ENCODE measurements around the gene ZCCHC7.
"Not testable (repeated sequence)": the region's sequence is repeated elsewhere in the genome, so short reads cannot be mapped to it uniquely, and the experiment has no call there.

The ZCCHC7 gene

DNA sequence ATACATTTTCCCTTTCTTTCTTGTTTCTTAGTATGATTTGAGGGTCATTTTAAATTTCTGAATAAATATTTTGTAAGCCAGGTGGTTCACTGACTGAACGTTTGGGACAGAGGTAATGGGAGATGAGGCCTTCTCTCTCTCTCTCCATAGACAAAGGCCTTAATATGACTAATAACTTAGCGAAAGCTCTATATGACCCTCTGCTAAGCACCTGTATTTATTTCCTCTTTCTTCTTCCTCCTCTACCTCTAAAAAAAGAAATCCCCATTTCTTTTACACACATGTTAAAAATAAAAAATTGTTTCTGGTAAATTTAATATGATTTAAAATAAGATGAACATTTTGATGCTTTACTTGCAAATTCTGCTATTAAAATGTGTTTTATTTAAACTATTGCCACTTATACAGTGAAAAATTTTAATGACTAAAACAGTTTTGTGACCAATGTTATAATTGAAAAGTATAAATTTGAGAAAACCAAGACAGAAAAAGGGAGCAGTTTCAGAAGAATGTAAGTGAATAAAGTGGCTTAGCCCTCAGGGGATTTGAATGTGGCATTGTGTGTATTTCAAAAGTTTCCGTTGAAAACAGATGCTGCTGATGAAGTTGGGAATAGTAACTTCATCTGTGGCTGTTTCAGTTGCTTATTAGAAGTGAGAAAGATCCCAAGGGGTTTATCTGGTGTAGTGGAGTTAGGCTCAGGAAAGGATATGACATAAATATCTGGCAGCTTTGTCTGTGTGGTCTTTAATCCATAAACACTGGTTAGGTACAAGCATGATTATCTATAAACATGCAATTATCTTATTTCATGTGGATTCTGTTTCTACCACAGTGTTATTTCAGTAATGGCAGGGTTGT lies 173.5 kb downstream of the ZCCHC7 start:
- no peak for DNase-seq (ENCODE audit: low read depth)

DNA sequence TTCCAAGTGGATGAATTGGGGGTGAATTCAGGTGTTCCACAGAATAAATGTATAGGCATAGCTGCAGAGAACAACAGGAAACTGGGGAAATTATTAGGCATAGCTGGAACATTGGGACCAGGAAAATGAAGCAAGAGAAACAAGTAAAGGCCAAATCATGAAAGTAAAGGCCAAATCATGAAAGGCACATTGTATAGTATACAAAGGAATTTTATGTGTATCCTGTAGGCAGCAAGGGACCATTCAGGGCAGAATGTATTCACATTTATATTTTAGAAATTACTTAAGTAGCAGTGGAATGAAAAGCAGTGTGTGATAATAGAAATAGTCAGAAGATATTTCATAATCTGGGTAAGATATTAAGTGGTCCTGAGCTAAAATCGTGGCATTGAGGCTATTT lies 174.8 kb downstream of the ZCCHC7 start:
- DNase-seq (ENCODE audit: low read depth) = no peak

DNA sequence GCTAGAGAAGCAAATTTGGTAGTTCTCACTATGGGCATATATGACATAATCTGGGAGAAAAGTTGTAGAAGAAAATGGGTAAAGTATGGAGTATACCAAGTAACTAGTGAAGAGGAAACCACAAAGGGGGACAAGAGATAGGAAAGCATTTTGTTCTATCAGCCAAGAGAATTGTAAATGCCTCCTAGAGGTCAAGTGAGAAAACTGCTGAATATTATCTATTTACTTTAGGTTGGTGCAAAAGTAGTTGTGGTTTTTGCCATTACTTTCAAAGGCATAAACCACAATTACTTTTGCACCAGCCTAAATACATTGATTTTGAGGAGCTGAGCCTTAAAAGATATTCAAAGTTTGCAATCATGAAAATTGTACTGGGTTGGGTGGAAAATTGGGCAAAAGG lies 175.4 kb downstream of the ZCCHC7 start:
- DNase-seq (ENCODE audit: low read depth) = no peak

DNA sequence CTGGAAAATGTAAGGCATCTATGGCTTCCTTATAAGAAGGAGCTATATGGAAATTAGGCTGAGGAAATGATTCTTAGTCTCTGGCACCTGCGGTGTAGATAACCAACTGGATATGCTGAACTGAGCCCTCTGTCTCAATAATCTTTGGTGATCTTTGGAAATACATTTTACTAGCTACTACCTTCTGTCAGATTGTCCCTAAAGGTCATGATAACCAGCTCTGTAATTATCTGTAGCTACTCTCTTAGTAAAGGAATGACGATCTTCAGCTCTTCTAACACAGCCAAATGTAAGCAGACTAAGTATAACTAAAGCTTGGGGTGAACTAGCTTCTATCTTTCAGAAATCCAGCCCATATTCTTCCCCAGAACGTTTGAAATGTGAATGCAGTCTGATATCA lies 177.2 kb downstream of the ZCCHC7 start:
- DNase-seq (ENCODE audit: low read depth) = no peak

DNA sequence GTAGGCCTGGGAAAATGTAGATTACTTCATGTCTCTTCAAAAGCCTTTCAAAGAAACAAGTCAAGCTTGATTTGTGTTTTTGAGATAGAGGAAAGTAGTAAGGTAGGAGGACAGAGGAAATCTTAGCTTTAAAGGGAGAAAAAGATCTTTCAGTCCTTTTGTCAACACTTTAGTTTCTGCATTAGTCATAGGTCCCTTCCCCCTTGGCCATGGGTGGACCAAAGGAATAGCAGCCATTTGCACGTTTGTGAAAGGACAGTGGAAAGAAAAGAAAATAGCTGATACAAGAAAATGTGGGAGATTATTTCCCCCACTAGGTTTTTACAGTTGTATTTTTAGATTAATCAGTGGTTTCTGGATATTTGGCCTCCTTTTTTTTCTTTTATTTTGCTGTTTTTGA lies 180.2 kb downstream of the ZCCHC7 start:
- no peak for DNase-seq (ENCODE audit: low read depth)

DNA sequence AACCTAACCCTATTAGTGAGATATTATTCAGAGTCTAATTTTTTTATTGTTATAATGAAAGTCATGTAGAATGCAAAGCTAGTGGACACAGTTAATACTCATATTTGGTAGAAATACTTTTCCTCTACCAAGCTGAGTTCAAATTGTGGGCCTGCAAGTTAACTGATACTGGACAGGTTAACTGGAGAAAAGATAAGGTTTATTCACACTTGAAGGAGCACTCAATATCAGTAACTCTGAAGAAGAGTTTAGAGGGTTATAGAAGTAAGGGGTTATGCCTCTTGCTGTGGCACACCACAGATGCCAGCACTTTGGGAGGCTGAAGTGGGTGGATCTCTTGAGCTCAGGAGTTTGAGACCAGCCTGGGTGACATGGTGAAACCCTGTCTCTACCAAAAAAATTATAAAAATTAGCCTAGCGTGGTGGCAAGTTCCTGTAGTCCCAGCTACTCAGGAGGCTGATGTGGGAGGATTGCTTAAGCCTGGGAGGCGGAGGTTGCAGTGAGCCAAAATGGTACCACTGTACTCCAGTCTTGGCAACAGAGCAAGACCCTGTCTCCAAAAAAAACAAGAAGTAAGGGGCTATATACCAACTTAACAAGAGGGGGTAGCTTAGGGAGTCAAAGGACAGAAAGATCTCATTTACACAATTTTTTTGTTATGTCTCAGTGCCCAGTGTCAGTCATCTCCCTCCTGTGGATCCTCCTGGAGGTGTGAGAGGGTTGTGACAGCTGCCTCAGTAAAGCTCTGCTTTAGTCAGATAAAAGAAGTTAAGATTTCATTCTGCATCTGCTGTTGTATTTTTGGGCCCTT lies 180.9 kb downstream of the ZCCHC7 start:
- DNase-seq (ENCODE audit: low read depth) = no peak

DNA sequence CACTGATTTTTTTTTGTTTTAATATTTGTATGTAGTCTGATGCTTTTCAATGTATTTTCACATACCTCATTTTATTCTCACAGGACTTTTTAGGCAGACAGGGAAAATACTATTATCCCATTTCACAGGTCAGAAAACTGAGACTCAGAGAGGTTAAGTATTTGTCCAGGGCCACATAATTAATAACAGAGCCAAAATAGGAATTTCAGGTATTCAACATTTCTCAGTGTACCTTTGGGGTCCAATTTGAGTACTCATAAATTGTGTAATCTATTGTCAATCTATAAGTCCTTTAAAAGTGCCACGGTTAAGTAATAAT lies 181.4 kb downstream of the ZCCHC7 start:
- DNase-seq (ENCODE audit: low read depth) = no peak

DNA sequence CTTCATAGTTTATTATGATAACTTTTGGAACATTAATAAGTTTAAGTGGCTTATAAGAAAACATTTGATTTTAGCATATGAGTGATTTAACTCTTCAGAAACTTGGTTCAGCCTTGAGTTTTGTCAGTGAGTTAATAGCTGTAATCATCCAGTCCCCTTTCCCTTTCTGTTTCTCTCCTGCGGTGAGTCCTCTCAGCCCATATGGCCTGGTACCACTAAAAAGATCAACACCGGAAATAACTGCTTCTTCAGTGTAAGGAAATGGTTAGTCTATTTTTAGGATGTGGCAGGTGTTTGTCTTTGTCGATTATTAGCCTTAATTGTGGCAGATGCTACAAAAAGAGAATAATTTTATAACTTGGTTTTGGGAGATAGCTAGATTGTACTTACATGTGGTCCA lies 181.9 kb downstream of the ZCCHC7 start:
- DNase-seq (ENCODE audit: low read depth) = no peak

DNA sequence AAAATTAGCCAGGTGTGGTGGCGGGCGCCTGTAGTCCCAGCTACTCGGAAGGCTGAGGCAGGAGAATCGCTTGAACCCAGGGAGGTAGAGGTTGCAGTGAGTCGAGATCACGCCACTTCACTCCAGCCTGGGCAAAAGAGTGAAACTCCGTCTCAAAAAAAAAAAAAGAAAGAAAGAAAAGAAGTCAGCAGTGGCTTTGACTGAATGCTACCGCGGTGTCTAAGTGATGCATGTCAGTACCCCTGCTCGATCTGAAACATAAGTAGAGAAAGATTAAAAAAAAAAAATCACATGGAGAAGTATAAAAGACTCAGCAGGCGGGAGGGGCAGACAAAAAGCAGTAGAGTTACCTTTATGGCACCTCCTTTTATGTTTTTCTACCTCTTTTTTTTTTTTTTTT lies 182.9 kb downstream of the ZCCHC7 start:
- DNase-seq (ENCODE audit: low read depth) = not testable (repeated sequence)

DNA sequence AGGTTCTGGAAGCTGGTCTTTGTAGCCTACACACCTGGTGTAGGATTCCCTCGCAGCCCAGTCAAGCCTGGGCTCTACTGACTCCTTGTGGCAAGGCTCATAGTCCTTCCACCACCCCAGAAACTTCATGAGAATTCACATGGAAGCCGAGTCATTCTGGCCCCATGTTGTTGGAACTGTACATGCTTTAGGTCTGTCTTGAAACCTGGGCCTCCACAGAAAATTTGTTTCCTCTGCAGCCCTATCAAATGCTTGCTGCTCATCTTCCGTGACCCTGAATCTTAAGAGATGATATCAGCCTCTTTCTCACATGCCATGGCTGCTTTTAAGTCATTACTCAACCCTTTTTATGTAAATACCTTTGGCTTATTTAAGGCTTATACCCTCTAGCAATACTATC lies 188.8 kb downstream of the ZCCHC7 start:
- DNase-seq (ENCODE audit: low read depth) = no peak

DNA sequence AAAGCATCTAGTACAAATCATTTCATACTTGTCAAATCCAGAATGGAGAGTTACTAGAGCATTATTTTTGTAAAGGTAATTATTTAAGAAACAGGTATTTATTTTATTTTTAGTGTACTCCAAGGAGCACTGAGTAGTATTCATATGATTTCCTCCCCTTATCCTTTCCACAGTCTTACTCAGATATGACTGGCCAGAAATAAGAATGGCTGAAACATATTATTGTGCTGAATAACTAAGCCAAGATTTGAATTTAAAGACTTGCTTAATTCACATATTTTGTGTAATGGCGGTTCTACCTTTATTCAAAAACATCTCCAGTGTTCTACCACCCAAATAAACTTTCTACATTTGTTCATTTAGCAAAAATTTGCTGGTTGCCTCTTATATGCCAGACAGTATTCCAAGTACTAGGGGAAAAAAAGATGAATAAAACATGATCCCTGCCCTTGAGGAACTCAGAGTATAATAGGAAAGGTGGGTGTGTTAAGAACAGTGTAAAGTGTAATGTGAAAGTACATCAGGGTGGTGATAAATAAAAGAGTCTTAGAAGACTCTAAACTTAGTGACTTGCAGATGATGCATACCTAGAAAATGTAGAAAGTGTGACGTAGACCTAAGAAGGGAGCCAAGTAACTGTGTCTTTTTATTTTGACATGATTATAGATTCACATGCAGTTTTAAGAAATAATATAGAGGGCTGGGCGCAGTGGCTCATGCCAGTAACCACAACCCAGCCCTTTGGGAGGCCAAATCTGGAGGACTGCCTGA lies 191.7 kb downstream of the ZCCHC7 start:
- no peak for DNase-seq (ENCODE audit: low read depth)

DNA sequence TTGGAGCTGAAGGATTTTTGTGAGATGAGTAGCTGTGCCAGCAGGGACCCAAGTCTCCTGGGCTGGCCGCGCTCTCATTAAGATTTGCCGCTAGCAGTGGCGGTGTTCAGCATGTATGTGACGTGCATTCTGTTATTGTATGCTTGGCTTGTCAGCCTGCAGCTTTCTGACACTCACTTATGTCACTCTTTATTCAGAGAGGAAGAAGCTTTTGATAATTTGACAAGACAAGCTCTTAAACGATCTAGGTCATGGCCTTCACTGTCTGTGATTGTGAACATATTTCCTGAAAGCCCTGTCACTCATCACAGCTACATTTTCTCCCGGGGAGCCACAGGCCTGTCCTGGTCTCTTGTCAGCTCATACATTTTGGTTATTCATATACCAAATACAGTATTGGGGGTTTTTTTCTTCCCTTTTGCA lies 203.9 kb downstream of the ZCCHC7 start:
- DNase-seq (ENCODE audit: low read depth) = no peak

DNA sequence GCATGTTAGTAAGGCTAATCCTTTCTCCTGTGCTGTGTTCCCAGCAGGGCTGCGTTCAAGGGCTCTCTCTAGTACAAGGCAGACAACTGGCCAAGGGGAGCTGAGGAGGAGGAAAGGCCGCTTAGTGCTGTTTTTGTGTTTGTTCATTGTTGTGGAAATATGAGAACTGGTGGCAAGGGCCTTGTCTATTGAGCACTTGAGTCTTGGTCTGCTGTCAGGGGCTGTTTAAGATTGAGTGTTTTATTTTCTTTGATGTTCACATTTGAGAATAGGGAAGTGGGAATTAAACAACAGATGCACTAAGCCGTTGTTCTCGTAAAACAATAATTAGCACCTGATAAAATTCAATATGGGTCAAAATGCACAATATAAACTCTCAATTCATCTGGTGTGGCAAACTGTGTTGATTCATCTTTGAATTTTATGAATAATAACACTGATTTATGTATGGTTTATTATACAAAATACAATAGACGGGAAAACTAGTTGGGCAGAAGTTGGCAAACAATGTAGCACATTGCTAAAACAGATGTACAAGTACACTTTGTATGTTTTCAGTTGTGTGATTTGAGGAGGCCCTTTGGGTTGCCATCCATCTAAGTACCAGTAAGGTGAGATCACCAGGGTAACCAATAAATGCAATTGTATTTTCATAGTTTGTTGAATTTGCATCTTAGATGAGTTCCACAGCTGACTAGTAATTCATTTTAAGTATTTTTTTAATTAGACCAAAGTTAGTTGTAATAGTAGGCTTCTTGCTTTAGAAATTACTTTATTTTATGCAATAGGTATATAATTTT lies 204.5 kb downstream of the ZCCHC7 start:
- no peak for DNase-seq (ENCODE audit: low read depth)

DNA sequence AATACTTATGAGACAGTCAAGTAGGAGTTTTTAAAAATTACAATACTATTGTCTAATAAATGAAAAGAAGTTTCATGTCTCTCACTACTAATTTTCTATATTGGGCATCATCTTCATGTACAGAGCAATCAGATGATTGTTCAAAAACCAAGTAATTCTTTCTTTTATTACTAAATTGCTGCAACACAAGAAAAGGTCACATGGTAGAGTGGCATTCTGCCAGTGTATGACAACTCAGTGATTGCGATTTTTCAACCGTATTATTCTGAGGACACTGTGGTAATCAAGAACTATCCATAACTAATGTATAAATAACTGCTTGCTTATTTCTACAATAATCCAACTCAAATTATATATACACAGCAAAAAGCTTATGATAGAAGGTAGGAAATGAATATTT lies 205.4 kb downstream of the ZCCHC7 start:
- no peak for DNase-seq (ENCODE audit: low read depth)

DNA sequence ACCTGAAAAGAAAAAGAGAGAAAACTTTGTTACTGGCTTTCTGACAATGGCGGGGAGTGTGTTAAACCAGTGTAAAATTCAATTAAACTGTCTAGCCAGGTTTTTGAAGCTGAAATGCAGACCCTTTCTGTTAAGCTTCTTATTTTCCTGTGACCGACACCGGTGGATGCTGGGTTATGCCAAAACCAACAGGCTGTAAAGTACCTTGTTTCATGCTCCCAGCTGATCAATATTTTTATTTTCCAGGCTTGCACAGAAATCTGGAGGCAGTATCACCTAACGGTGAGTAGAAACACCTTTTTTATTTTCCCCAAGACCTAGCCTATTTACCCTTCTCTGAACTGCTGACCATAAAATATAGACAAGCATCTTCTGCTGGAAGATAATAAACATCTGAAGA lies 207.2 kb downstream of the ZCCHC7 start:
- DNase-seq (ENCODE audit: low read depth) = no peak

DNA sequence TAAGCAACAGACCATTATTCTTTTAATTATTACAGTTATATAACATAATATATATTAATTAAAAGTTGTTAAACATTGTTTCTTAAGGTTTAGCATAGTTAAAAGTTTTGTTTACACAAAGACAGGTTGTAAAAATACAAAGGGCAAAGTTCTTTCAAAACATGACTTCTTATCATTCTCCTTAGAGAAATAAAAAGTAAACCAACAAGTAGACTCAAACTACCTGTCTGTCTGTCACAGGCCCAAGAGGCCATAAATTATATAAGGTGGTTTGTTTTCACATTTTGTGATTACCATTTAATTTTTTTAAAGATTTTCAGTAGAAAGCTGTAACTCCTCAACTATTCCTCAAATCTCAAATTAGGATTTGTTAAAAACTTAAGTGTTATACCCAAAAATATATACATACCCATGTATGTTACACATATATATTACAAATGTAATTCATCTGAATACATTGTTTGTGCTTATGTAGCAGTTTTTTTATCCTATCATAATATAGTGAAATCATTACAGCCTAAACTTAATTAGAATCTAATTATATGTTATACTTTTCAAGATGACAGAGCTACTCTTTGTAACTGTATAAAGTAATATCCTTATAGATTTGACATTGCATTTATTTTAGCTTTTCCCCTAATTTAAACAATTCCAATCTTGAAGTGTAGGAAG lies 208.3 kb downstream of the ZCCHC7 start:
- no peak for DNase-seq (ENCODE audit: low read depth)

DNA sequence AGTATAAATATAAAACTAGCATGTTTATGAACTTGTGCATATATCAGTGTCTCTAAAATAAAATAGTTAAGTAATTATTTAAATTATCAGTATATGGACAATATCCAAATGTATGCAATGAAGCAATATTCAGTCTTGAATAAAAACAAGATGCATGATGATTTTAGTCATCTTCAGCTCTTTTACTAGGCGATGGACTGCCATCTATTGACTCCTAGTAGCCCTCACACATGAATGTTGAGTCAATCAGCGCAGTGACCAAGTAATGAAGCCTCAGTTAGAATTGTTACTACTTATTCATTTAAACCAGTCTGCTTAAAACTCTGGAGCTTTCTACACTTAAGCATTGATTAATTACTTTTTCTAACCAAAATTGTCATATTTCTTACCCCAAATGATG lies 209.2 kb downstream of the ZCCHC7 start:
- no peak for DNase-seq (ENCODE audit: low read depth)

DNA sequence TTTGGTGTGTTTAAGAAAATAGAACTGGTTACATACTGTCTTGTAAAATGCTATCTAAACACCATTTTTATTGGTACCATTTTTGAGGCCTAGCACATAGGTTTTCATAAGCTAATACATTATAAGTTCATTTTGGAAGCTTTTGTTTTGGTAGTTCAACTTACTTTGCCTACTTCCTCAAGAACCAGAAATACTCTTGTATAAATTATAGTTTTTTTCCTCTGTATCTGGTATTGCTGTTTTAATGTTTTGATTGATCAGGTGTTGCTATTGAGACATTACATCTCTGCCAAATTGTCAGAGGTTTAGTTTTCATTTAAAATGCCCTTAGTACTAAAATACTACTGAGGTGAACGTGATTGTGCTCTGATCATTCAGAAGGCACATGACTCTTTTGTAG lies 211.5 kb downstream of the ZCCHC7 start:
- DNase-seq (ENCODE audit: low read depth) = no peak

DNA sequence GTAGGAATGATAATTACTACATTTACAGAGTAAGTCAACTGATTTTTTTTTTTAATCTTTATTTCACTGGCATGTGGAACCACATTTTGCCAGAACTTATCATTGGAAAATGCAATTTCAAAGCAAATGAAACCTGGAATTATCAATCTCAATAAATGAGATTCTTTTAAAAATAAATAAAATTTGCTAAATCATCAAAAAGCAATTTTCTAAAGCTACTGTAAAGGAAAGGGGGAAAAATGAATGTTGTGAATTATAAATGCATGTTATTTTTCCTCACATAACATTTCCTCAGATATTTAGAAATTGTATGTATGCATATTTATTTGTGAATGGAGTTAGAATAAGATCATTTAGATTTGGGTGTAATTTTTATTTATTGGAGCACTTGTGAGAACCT lies 212.2 kb downstream of the ZCCHC7 start:
- no peak for DNase-seq (ENCODE audit: low read depth)

DNA sequence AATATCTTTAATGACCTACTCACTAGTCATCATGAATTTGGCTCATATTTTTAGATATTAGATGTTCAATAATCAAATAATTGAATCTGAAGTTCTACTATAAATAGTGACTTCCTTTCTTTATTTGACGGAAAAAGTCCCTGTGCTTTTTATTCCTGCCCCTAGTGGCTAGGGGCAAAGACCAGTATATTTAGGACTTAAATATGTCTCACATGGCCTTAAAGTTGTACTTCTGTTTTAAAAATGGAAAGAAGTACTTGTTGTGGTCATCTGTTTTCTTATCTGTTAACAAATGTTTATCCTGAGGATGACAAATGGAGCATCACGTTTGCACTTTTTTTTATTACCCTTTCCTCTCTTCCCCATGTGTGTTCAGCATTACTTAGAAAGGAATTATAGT lies 212.9 kb downstream of the ZCCHC7 start:
- DNase-seq (ENCODE audit: low read depth) = no peak

DNA sequence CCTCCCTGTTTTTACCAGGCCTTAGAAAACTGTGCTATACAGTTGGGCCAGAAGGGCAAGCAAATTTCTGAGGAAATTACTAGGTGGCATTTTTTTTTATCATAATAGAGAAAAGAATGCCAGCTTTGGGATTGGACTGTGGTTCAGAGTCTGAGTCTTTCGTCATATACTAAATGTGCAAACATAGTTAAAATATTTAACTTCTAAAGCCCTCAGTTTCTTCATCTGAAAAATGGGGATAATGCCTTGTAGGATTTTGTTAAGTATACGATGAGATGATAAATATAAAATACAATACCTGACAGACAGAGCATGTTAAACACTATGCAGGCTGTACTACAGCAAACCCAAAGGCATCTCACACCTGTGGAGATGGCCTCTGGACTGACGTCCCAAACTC lies 214.9 kb downstream of the ZCCHC7 start:
- DNase-seq (ENCODE audit: low read depth) = no peak

Data from T-helper 22 cell (primary cell).